ENCODE data around the gene GIT2.

The GIT2 gene

GRCh38 chr12:109958374-109958773 lies 37.8 kb downstream of the GIT2 start:
- TF ChIP-seq, protein P1, sequence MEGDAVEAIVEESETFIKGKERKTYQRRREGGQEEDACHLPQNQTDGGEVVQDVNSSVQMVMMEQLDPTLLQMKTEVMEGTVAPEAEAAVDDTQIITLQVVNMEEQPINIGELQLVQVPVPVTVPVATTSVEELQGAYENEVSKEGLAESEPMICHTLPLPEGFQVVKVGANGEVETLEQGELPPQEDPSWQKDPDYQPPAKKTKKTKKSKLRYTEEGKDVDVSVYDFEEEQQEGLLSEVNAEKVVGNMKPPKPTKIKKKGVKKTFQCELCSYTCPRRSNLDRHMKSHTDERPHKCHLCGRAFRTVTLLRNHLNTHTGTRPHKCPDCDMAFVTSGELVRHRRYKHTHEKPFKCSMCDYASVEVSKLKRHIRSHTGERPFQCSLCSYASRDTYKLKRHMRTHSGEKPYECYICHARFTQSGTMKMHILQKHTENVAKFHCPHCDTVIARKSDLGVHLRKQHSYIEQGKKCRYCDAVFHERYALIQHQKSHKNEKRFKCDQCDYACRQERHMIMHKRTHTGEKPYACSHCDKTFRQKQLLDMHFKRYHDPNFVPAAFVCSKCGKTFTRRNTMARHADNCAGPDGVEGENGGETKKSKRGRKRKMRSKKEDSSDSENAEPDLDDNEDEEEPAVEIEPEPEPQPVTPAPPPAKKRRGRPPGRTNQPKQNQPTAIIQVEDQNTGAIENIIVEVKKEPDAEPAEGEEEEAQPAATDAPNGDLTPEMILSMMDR (IDR thresholded peaks at IDR 0.05): no peak

DNA sequence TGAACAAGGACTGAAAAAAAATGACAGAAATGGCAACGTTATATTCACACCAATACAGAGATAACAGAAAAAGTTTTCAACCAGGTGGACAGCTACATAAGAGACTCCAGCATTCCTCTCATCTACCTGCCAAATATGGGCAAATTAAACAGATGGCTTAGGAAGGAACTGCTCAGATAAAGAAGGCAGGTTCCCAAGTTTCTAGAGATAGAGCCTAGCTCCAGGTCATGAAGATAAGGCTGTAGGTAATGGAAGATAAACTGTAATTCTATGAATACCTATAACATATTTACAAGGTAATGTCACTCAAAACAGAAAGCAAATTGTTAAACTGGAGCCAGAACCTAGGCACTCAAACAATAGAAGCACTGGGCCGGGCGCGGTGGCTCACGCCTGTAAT lies 42.5 kb downstream of the GIT2 start:
- TF ChIP-seq, protein P1 (IDR thresholded peaks at IDR 0.05): no peak

GRCh38 chr12:109952873-109953272 lies 43.3 kb downstream of the GIT2 start:
- TF ChIP-seq, protein P1 (IDR thresholded peaks at IDR 0.05): no peak

- TF ChIP-seq, protein P1 (IDR thresholded peaks at IDR 0.05): no peak
These were observed 43.9 kb downstream of the GIT2 start for GRCh38 chr12:109952160-109952858.

- TF ChIP-seq, protein P1 (IDR thresholded peaks at IDR 0.05): no peak
These were observed 44.4 kb downstream of the GIT2 start for GRCh38 chr12:109951751-109952150.

DNA sequence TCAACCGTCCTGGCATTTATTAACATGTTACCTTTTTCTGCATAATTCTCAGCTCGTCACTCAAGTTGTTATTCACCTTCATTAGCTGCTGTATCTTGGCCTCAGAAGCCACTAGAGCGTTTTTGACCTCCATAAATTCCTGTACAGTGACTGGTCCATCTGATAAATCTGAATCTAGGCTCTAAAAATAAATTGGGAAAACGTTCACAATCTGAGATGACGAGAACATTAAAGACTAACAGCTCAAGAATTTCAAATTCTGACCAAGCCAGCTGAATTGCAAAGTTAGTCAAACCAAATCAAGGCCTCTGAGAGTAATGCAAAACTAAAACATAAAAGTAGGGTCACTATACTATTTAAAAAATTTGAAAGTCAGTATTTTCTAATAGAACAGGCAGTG lies 45.0 kb downstream of the GIT2 start:
- TF ChIP-seq, protein P1 (IDR thresholded peaks at IDR 0.05): no peak

GRCh38 chr12:109950625-109951024 lies 45.5 kb downstream of the GIT2 start:
- TF ChIP-seq, protein P1 (IDR thresholded peaks at IDR 0.05): no peak

GRCh38 chr12:109949089-109949488 lies 47.1 kb downstream of the GIT2 start:
- TF ChIP-seq, protein P1 (IDR thresholded peaks at IDR 0.05): no peak

Measured in LNCAP (cell line).